Spleen (tissue), 7 donors: Measurements from ENCODE around the gene LSMEM2.

Source experiments
- POLR2A ChIP-seq, 3 donors: fragments of 450-650 bp; IDR thresholded peaks; one replicate each; pipeline ENCODE4 v1.5.1; 2017; ENCODE audit warnings: antibody characterized with exemption in 3 of 3, mild to moderate bottlenecking in 1 of 3
- POLR2AphosphoS5 ChIP-seq, 3 donors: sonication (generic); formaldehyde crosslinking; IDR thresholded peaks; one replicate each; pipeline ENCODE4 v1.5.1; 2017; ENCODE audit warnings: antibody characterized with exemption in 3 of 3
- TF ChIP-seq, protein P1 (sequence below), 11 experiments: fragments of 200-600 bp in 7 of 11; fragments of 450-650 bp in 4 of 11; sonication (generic) in 4 of 11; IDR thresholded peaks in 8 of 11; conservative IDR thresholded peaks in 3 of 11; 1 replicate in 7 of 11; 2 replicates in 4 of 11; pipeline versions ENCODE4 v1.4.0 to v1.8.0; 2016 to 2021; ENCODE audit warnings: antibody characterized with exemption in 11 of 11, inconsistent platforms in 4 of 11, mild to moderate bottlenecking in 1 of 11
- donor health status: DM: no; HTN: no; CAD: no; lungs with moderate emphysema.
- donor health status: DM: no; HTN: no; CAD: no.
- donor health status: DM: no; HTN: no; CAD: no.

DNA sequence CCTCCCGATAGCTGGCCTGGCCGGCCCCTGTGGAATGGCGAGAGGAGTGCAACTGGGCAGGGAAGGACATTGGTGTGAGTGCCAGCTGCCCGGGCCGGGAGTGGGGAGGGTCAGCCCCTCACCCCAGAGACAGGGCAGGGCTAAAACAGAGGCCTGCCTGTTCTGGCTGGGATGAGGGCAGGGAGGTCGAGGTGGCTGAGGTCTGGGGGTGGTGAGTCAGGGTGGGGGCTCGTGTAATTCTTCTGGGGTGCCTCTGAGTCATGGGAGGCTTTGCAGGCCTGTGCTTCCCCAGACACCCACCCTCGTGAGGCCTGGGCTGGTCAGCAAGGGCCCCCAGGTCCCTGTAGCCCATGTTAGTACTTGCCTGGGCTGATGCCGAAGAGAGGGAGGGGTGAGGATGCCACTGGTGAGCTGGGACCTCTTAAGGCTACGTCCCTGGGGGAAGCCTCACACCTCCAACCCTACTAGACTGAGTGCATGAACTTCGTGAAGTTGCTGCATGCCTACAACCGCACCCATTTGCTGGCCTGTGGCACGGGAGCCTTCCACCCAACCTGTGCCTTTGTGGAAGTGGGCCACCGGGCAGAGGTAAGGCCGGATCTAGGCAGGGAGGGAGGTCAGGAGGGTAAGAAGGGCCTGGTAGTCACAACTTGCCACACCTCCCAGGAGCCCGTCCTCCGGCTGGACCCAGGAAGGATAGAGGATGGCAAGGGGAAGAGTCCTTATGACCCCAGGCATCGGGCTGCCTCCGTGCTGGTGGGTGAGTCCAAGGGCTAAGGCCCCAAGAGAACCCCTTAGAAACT, 8.3 kb upstream of the LSMEM2 start:
- TF ChIP-seq POLR2A (IDR thresholded peaks at IDR 0.05): no peak
- TF ChIP-seq, protein P1, sequence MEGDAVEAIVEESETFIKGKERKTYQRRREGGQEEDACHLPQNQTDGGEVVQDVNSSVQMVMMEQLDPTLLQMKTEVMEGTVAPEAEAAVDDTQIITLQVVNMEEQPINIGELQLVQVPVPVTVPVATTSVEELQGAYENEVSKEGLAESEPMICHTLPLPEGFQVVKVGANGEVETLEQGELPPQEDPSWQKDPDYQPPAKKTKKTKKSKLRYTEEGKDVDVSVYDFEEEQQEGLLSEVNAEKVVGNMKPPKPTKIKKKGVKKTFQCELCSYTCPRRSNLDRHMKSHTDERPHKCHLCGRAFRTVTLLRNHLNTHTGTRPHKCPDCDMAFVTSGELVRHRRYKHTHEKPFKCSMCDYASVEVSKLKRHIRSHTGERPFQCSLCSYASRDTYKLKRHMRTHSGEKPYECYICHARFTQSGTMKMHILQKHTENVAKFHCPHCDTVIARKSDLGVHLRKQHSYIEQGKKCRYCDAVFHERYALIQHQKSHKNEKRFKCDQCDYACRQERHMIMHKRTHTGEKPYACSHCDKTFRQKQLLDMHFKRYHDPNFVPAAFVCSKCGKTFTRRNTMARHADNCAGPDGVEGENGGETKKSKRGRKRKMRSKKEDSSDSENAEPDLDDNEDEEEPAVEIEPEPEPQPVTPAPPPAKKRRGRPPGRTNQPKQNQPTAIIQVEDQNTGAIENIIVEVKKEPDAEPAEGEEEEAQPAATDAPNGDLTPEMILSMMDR (IDR thresholded peaks at IDR 0.05 in 8 of 11, conservative IDR thresholded peaks at IDR 0.05 in 3 of 11): no peak
- TF ChIP-seq POLR2AphosphoS5 (IDR thresholded peaks at IDR 0.05): no peak
